Activated CD8-positive, alpha-beta memory T cell treated with anti-CD3 and anti-CD28 coated beads for 36 hours (primary cell): ENCODE data around the gene USP8. TPM values are rescaled to one million over a fixed set of nuclear protein-coding genes. Genes with fewer than 3 reads are reported as not detected.

Experiments
- CTCF ChIA-PET: fragments of 350-600 bp; sonication (Branson Sonifier 250); formaldehyde crosslinking; loops from one replicate; lab custom pipeline; 2021; ENCODE audit warnings: antibody characterized with exemption; lab: Charles Lee
- POLR2A ChIA-PET: fragments of 350-600 bp; sonication (Branson Sonifier 250); formaldehyde crosslinking; loops from one replicate; lab custom pipeline; 2021; ENCODE audit warnings: antibody characterized with exemption; lab: Charles Lee
- total RNA-seq, 2 experiments: library from RNA; stranded (reverse); gene quantifications; one replicate each; pipeline ENCODE4 v1.2.3, GENCODE V29; 2021

The USP8 gene
- total RNA-seq, 2 experiments from 2014 or later, result 49.2 to 61.3 TPM

DNA sequence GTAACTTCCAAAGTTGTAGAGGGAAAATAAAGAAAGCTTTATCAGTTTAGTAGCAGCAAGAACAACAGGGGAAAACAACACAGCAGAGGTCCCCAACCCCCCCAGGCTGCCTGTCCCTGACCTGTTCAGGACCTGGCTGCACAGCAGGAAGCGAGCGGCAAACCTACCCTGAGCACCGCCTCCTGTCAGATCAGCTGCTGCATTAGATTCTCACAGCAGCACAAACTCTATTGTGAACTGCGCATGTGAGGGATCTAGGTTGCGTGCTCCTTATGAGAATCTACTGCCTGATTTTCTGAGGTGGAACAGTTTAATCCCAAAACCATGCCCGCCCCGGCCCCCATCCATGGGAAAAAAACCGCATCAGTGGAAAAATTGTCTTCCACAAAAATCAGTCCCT lies 81.9 kb downstream of the USP8 start:
- ChIA-PET POLR2A (no interaction called here), CTCF (interaction anchor here (0.5 to 1.5 kb wide), 3 partner anchors 9 to 275 kb away, joined by 3 to 5 read pairs (median 4); no protein-coding TSS in a partner anchor)

DNA sequence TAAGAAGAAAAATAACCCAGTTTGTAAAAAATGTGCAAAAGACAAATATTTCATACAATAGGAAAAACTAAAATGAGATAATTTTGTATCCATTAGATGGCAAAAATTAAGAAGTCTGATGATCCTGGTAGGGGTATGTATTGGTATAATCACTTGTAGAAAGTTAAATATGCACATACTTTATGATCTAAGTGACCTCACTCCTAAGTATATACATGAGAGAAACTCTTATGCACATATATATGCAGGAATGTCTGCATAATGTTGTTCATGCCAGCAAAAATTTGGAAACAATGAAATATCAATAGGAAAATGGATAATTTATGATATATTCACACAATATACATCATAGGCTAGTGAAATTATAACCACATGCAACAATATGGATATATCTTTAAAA lies 88.8 kb downstream of the USP8 start:
- CTCF ChIA-PET, result interaction anchor here (0.7 kb wide), 1 partner anchor 1447 kb away, joined by 5 read pairs; no protein-coding TSS in a partner anchor
- POLR2A ChIA-PET, result no interaction called here

DNA sequence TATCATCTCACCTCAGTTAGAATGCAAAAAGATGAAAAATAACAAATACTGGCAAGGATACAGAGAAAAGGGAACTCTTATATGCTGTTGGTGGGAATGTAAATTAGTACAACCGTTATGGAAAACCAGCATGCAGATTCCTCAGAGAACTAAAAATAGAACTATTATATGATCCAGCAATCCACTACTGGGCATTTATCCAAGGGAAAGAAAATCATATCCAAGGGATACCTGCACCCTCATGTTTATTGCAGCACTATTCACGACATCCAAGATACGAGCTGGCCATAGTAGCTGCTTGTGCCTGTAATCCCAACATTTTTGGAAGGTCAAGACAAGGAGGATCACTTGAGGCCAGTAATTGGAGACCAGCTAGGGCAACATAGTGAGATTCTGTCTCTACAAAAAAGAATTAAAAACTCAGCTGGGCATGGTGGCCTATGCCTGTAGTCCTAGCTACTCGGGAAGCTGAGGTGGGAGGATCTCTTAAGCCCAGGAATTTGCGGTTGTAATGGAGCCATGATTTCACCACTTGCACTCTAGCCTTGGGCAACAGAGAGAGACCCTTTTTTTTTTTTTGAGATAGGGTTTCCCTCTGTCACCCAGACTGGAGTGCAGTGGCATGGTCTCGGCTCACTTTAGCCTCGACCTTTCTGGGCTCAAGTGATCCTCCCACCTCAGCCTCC lies 95.7 kb downstream of the USP8 start:
- POLR2A ChIA-PET, result no interaction called here
- CTCF ChIA-PET, result interaction anchor here (1.1 kb wide), 1 partner anchor 11 kb away, joined by 3 read pairs; no protein-coding TSS in a partner anchor

DNA sequence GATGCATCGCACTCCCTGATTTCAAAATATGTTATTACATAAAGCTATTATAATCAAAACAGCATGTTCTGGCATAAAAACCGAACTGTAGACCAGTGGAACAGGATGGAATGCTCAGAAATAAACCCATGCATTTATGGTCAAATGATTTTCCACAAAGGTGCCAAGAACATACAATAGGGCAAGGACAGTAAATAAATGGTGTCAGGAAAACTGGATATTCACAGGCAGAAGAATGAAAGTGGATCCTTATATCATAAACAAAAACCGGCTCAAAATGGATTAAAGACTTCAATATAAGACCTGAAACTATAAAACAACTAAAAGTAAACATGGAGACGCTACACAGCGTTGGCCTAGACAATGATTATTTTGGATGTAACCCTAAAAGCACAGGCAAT lies 99.6 kb downstream of the USP8 start:
- ChIA-PET POLR2A (no interaction called here), CTCF (no interaction called here)

DNA sequence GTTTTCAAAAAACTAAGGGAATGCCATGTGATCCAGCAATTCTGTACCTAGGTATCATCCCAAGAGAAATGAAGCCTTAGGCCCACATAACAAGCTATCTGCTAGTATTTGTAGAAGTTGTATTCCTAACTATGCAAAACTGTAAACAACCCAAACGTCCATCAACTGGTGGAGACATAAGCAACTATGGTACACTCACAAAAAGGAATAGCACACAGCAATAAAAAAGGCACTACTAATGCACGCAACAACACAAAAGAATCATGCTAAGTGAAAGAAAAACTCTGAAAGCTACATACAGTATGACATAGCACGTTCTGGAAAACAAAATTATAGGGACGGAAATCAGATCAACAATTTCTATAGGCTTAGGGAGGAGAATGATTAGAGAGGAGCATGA lies 107.0 kb downstream of the USP8 start:
- CTCF ChIA-PET, result interaction anchor here (0.6 to 1.0 kb wide), 2 partner anchors 11 to 69 kb away, joined by 3 read pairs; no protein-coding TSS in a partner anchor
- POLR2A ChIA-PET, result no interaction called here

DNA sequence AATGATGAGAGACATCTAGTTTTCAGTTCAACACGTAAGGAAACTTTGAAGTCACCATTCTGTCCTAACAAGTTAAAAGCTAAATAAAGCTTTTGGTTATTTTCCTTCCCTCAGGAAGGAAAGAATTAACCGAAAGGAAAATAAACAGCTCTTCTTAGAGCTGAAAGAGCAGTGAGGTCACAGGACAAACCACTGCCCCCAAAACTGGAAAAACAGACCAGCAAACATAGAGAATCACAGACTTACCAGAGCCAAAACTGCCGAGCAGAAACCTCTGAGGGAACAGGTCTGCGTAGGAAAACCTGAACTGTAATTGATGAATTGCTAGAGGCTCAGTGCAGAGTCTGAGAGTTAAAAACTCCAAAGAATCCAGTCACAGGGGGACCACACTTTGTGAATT lies 107.6 kb downstream of the USP8 start:
- POLR2A ChIA-PET, result interaction anchor here (0.6 kb wide), 1 partner anchor 27 kb away, joined by 3 read pairs; no protein-coding TSS in a partner anchor
- CTCF ChIA-PET, result no interaction called here

DNA sequence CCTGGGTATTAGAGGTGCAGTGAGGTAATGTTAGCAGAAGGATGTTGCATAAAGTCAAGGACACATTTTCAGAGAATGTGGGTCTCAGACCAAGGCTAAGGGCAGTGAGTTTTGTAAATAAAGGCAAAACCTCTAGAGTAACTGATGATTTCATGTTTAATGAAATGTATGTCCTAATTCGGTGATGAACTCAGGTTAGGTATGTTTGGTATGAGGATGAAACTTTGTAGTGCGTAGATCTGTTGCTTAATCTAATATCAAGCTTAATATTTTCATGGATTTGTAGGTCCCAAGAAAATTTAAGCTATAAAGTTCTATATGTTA lies 118.6 kb downstream of the USP8 start:
- CTCF ChIA-PET, result no interaction called here
- POLR2A ChIA-PET, result no interaction called here

DNA sequence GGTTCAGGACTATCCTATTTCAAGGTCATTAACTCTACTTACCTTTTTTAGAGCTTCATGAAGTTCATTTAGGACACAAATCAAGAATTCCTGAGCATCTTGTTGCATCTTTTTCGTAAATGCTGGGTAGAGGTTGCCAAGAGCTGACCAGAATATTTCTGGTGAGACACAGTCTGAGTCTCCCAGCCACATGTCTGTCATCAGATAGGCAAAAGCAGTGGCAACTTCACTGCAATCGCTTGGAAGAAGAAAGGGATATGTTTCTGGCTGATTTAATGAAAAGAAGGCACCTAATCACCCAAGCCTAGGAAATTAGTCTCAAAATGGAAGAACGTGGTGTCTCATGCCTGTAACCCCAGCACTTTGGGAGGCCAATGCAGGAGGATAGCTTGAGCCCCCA lies 119.4 kb downstream of the USP8 start:
- ChIA-PET CTCF (interaction anchor here (0.8 kb wide), 1 partner anchor 61 kb away, joined by 4 read pairs; no protein-coding TSS in a partner anchor), POLR2A (no interaction called here)

DNA sequence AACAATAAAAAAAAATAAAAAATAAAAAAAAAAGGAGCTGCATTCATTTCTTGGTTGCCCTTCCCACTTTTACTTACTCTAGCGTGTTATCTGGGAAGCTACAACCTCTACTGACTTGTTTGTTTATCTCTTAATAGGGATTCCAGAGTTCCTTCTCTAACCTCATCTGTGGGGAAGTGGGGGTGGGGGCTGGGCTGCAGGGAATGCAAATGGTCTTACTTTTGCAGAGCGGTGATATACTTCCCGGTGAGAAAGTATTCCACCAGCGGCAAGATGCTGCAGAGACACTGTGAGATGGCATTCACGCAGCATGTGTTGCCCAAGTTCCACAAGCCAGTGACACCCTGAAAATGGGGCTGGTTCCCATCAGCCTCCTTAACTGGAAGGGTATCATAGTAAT lies 120.2 kb downstream of the USP8 start:
- CTCF ChIA-PET, result no interaction called here
- POLR2A ChIA-PET, result no interaction called here

DNA sequence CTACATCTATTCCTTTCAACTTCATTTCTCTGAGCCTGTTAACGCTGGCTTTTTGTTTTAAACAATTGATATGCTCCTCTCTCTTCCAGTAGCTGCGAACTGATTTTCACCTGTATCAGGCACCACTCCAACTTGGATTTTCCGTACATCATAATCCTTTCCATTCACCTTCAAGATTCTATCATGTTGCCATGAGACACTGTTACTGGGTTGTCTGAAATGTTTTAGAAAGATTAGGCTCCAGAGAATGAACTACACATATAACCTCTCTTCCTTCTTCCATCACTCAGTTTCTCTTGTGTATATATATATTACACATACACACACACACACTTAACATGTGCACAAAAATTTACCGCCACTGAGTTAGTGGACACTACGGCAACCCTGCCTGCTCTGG lies 122.4 kb downstream of the USP8 start, which contains the start of gene USP50:
USP50 (minus strand) TSS at position 101 of the 400 bp plus-strand sequence. CDS start 141 bp downstream, outside the sequence.
- ChIA-PET POLR2A (no interaction called here), CTCF (no interaction called here)

DNA sequence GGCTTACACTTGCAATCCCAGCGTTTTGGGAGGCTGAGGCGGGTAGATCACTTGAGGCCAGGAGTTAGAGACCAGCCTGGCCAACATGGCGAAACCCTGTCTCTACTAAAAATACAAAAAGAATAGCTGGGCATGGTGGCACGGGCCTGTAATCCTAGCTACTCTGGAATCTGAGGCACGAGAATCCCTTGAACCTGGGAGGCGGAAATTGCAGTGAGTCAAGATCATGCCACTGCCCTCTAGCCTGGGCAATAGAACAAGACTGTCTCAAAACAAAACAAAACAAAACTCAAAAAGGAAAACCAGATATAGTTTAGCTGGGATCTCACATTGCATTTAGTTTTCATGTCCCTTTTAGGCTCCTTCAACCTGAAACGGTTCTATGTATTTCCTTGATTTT lies 125.1 kb downstream of the USP8 start:
- ChIA-PET POLR2A (no interaction called here), CTCF (no interaction called here)

DNA sequence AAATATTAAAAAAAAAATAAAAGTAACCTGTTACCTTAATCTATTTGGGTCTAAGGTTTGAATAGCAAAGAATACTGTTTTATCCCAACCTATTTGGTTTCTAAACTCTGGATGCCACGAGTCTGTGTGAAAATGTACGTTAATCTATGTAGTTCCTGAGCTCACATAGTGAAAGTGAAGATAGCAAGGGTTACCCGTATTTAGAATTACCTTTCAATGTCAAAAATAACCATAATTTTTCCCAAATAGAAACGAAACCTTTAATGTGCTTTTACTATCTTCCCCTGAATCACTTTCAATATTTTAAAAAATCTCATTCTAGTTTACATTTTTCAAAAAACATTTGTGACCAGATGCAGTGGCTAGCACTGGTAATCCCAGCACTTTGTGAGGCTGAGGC lies 128.0 kb downstream of the USP8 start:
- ChIA-PET CTCF (no interaction called here), POLR2A (interaction anchor here (0.7 kb wide), 1 partner anchor 59 kb away, joined by 3 read pairs; no protein-coding TSS in a partner anchor)

DNA sequence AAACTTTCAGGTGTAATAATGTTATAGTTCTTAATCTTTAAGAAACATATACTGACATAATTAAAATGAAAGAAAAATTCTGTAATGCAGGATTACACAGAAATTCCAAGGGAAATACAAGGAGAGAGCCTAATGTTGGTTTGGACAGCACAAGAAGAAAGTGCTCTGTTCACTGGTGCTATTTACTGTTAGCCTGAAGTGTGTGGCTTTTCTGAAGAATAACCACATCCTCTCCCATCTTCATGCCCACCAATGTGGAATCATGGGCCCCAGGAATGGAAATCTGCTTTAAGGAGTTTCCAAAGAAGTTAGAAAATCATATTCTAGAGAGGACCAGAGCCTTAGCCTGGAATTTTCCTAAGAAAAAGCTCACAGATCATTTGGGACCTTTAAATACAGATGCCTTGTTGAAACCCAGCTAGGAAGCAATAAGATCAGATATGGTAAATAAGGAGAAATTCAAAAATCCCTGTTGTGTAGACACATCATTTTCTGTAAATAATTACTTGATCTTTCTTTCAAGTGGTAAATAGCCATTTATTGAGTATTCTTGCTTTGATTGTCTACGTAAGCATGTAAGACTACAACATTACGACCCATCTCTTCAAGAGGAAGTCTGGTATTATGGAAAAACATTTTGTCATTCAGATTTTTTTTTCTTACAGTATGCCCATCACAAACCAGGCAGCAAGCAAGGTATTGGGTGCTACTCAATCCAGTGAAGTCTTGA lies 132.6 kb downstream of the USP8 start:
- ChIA-PET CTCF (no interaction called here), POLR2A (no interaction called here)

DNA sequence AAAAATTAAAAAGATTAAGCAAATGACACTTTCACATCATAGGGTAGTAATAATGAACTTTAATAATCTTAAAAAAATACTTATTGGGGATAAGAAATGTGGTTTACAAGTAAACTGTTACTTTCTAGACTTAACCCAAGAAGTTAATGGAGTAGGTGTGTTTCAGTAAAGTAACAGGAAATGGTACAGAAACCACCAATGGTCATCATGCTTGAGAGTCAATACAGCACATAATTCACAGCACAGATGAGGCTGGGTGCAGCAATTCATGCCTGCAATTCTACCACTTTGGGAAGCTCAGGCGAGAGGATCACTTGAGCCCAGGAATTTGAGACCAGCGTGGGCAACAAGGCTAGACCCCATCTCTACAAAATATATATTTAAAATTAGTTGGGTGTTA lies 133.8 kb downstream of the USP8 start:
- CTCF ChIA-PET, result no interaction called here
- POLR2A ChIA-PET, result interaction anchor here (0.6 kb wide), 1 partner anchor 26 kb away, joined by 3 read pairs; no protein-coding TSS in a partner anchor

DNA sequence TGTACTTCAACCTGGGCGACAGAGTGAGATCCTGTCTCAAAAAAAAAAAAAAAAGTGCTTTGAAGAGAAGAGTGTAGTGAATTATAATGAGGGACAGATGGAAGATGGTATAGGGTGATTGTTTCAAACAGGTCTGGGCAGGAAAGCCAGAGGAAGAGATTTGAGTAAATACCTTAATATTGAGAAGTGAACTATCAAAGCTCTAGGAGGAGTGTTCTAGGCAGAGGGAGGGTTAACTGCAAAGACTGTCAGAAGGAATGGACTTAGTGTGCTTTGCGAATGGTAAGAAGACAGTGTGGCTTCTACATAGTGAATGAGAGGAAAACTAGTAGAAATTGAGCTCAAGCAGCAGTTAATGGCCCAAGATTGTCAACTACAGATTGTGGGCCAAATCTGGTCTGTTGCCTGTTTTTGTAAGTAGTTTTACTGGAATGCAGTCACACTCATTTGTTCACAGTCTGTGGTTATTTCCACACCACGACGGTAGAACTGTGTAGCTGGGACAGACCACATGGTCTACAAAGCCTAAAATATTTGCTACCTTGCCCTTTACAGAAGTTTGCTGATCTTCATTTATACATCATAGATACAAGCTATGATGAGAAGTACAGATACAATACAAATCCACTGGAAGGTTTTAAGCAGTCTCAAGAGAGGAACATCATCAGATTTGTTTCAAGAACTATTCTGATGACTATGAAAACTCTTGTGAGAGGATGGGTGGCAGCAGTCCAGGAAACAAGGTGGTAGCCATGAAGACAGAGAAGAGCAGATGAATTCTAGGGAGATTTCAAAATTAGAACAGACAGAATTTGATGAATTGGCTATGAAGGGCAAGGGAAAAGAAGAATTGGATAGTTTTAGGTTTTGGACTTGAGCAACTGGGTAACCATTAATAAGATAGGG lies 138.8 kb downstream of the USP8 start:
- ChIA-PET CTCF (no interaction called here), POLR2A (no interaction called here)

DNA sequence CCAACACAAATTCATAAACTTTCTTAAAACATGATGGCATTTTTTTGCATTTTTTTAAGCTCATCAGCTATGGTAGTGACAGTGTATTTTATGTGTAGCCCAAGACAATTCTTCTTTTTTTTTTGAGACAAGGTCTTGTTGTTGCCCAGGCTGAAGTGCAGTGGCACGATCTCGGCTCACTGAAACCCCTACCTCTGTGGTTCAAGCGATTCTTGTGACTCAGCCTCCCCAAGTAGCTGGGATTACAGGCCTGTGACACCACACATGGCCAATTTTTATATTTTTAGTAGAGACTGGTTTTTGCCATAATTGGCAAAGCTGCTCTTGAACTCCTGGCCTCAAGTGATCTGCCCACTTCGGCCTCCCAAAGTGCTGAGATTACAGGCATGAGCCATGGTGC lies 139.6 kb downstream of the USP8 start:
- POLR2A ChIA-PET, result interaction anchor here (0.6 kb wide), 1 partner anchor 348 kb away, joined by 3 read pairs; no protein-coding TSS in a partner anchor
- CTCF ChIA-PET, result interaction anchor here (0.6 kb wide), 1 partner anchor 103 kb away, joined by 3 read pairs; no protein-coding TSS in a partner anchor
